Measurements from ENCODE around the gene LIPC.

The LIPC gene

GRCh38 chr15:58390118-58390517, 41.7 kb upstream of the LIPC start:
- ATAC-seq (ENCODE audit: insufficient read depth, low read depth) (no peak), DNase-seq (no peak)
- Histone ChIP-seq H3K4me3 (ENCODE audit: low read depth in 1 of 2, low read length in 2 of 2) (no peak overlapping the region), H3K4me1 (ENCODE audit: insufficient read depth, low read length) (no peaks in the 10 kb centered on the region), H3K9me3 (ENCODE audit: insufficient read depth, low read length, severe bottlenecking) (no peaks in the 10 kb centered on the region), H3K27me3 (ENCODE audit: insufficient read depth, low read length, poor library complexity) (no peaks in the 10 kb centered on the region), H2AFZ (ENCODE audit: low read depth, low read length) (no peak overlapping the region), H3K36me3 (ENCODE audit: insufficient read depth, low read length) (no peaks in the 10 kb centered on the region), H4K20me1 (ENCODE audit: insufficient read depth, low read length) (no peaks in the 10 kb centered on the region), H3K27ac (ENCODE audit: low read length) (no peak overlapping the region), H3K79me2 (ENCODE audit: insufficient read depth, low read length) (no peaks in the 10 kb centered on the region), H3K9ac (ENCODE audit: low read depth, low read length) (no peak overlapping the region), H3K4me2 (ENCODE audit: insufficient read depth, low read length) (no peak overlapping the region)
- TF ChIP-seq CTCF (IDR thresholded peaks at IDR 0.05; ENCODE audit: borderline replicate concordance, extremely low read depth, low read length, poor library complexity, severe bottlenecking), result no peak
- TF ChIP-seq EZH2 (IDR thresholded peaks at IDR 0.05; ENCODE audit: borderline replicate concordance, low read depth, low read length, severe bottlenecking), result no peak

- no peaks in the 10 kb centered on the region for H3K4me1 ChIP-seq (ENCODE audit: insufficient read depth, low read length)
- no peaks in the 10 kb centered on the region for H3K79me2 ChIP-seq (ENCODE audit: insufficient read depth, low read length)
- H3K4me3 ChIP-seq (ENCODE audit: low read depth in 1 of 2, low read length in 2 of 2), result no peak overlapping the region
- no peaks in the 10 kb centered on the region for H4K20me1 ChIP-seq (ENCODE audit: insufficient read depth, low read length)
- no peak overlapping the region for H3K9ac ChIP-seq (ENCODE audit: low read depth, low read length)
- no peaks in the 10 kb centered on the region for H3K36me3 ChIP-seq (ENCODE audit: insufficient read depth, low read length)
- no peaks in the 10 kb centered on the region for H3K27me3 ChIP-seq (ENCODE audit: insufficient read depth, low read length, poor library complexity)
- H3K9me3 ChIP-seq (ENCODE audit: insufficient read depth, low read length, severe bottlenecking), result no peaks in the 10 kb centered on the region
- no peak overlapping the region for H2AFZ ChIP-seq (ENCODE audit: low read depth, low read length)
- ATAC-seq (ENCODE audit: insufficient read depth, low read depth), result no peak
- no peak for DNase-seq
- no peak overlapping the region for H3K27ac ChIP-seq (ENCODE audit: low read length)
- no peak overlapping the region for H3K4me2 ChIP-seq (ENCODE audit: insufficient read depth, low read length)
- TF ChIP-seq EZH2 (IDR thresholded peaks at IDR 0.05; ENCODE audit: borderline replicate concordance, low read depth, low read length, severe bottlenecking) (no peak), CTCF (IDR thresholded peaks at IDR 0.05; ENCODE audit: borderline replicate concordance, extremely low read depth, low read length, poor library complexity, severe bottlenecking) (no peak)
Observed at GRCh38 chr15:58390655-58391054, 41.1 kb upstream of the LIPC start.

GRCh38 chr15:58391088-58391487, 40.7 kb upstream of the LIPC start:
- Histone ChIP-seq H4K20me1 (ENCODE audit: insufficient read depth, low read length) (no peaks in the 10 kb centered on the region), H3K4me3 (ENCODE audit: low read depth in 1 of 2, low read length in 2 of 2) (no peak overlapping the region), H3K9ac (ENCODE audit: low read depth, low read length) (no peak overlapping the region), H3K27me3 (ENCODE audit: insufficient read depth, low read length, poor library complexity) (no peaks in the 10 kb centered on the region), H3K27ac (ENCODE audit: low read length) (no peak overlapping the region), H3K4me1 (ENCODE audit: insufficient read depth, low read length) (no peaks in the 10 kb centered on the region), H3K9me3 (ENCODE audit: insufficient read depth, low read length, severe bottlenecking) (no peaks in the 10 kb centered on the region), H2AFZ (ENCODE audit: low read depth, low read length) (no peak overlapping the region), H3K79me2 (ENCODE audit: insufficient read depth, low read length) (no peaks in the 10 kb centered on the region), H3K4me2 (ENCODE audit: insufficient read depth, low read length) (no peak overlapping the region), H3K36me3 (ENCODE audit: insufficient read depth, low read length) (no peaks in the 10 kb centered on the region)
- ATAC-seq (ENCODE audit: insufficient read depth, low read depth) (no peak), DNase-seq (no peak)
- TF ChIP-seq CTCF (IDR thresholded peaks at IDR 0.05; ENCODE audit: borderline replicate concordance, extremely low read depth, low read length, poor library complexity, severe bottlenecking) (no peak), EZH2 (IDR thresholded peaks at IDR 0.05; ENCODE audit: borderline replicate concordance, low read depth, low read length, severe bottlenecking) (no peak)

- Histone ChIP-seq H3K4me2 (ENCODE audit: insufficient read depth, low read length) (no peak overlapping the region), H4K20me1 (ENCODE audit: insufficient read depth, low read length) (no peaks in the 10 kb centered on the region), H3K9me3 (ENCODE audit: insufficient read depth, low read length, severe bottlenecking) (no peaks in the 10 kb centered on the region), H3K4me3 (ENCODE audit: low read depth in 1 of 2, low read length in 2 of 2) (no peak overlapping the region), H3K9ac (ENCODE audit: low read depth, low read length) (no peak overlapping the region), H3K27me3 (ENCODE audit: insufficient read depth, low read length, poor library complexity) (no peaks in the 10 kb centered on the region), H3K36me3 (ENCODE audit: insufficient read depth, low read length) (no peaks in the 10 kb centered on the region), H2AFZ (ENCODE audit: low read depth, low read length) (no peak overlapping the region), H3K27ac (ENCODE audit: low read length) (no peak overlapping the region), H3K79me2 (ENCODE audit: insufficient read depth, low read length) (no peaks in the 10 kb centered on the region), H3K4me1 (ENCODE audit: insufficient read depth, low read length) (no peaks in the 10 kb centered on the region)
- ATAC-seq (ENCODE audit: insufficient read depth, low read depth) (no peak), DNase-seq (no peak)
- TF ChIP-seq EZH2 (IDR thresholded peaks at IDR 0.05; ENCODE audit: borderline replicate concordance, low read depth, low read length, severe bottlenecking), result no peak
- no peak for TF ChIP-seq CTCF (IDR thresholded peaks at IDR 0.05; ENCODE audit: borderline replicate concordance, extremely low read depth, low read length, poor library complexity, severe bottlenecking)
Observed at GRCh38 chr15:58392141-58392540, 39.6 kb upstream of the LIPC start.

All from DND-41 (cell line).